ENCODE results near the gene TIMM10.

TIMM10 gene

GRCh38 chr11:57566005-57566904, 35.7 kb upstream of the TIMM10 start:
- no peaks in the 10 kb centered on the region for H3K9me3 ChIP-seq (ENCODE audit: control insufficient read depth, insufficient read depth, low read length)
- no peak overlapping the region for H3K27ac ChIP-seq (ENCODE audit: low read depth, low read length)
- no peaks in the 10 kb centered on the region for H4K20me1 ChIP-seq (ENCODE audit: control insufficient read depth, insufficient read depth, low read depth, low read length)
- peaks cover 5% of the 10 kb centered on the region for H3K27me3 ChIP-seq (ENCODE audit: control insufficient read depth, low read length)
- H3K36me3 ChIP-seq (ENCODE audit: control insufficient read depth, low read length), result no peaks in the 10 kb centered on the region
- H3K79me2 ChIP-seq (ENCODE audit: control insufficient read depth, low read length), result no peaks in the 10 kb centered on the region
- no peaks in the 10 kb centered on the region for H3K9me2 ChIP-seq (replicated peaks; ENCODE audit: control insufficient read depth, low read length)
- peak overlapping the region; percentile 25 for H3K4me2 ChIP-seq (ENCODE audit: low read length)
- H3K4me1 ChIP-seq (ENCODE audit: control insufficient read depth, low read length), result peaks cover 16% of the 10 kb centered on the region
- no peaks in the 10 kb centered on the region for H3F3A ChIP-seq (ENCODE audit: control insufficient read depth, insufficient read depth)
- TF ChIP-seq EZH2phosphoT487 (IDR thresholded peaks at IDR 0.05; ENCODE audit: borderline replicate concordance, low read length), result no peak
- TF ChIP-seq CTCF (IDR thresholded peaks at IDR 0.05; ENCODE audit: low read depth, low read length, poor library complexity, severe bottlenecking), result no peak
- 0 out of 2 replicates have a peak overlapping the region, but pooled peaks have one; percentile 9 for H3K4me3 ChIP-seq (ENCODE audit: low read length)

GRCh38 chr11:57562596-57562995, 32.0 kb upstream of the TIMM10 start:
- Histone ChIP-seq H3K4me1 (ENCODE audit: control insufficient read depth, low read length) (peaks cover 12% of the 10 kb centered on the region), H3K27me3 (ENCODE audit: control insufficient read depth, low read length) (peaks cover 5% of the 10 kb centered on the region), H3K4me2 (ENCODE audit: low read length) (no peak overlapping the region), H3K79me2 (ENCODE audit: control insufficient read depth, low read length) (no peaks in the 10 kb centered on the region), H3K9me2 (replicated peaks; ENCODE audit: control insufficient read depth, low read length) (no peaks in the 10 kb centered on the region), H3K9me3 (ENCODE audit: control insufficient read depth, insufficient read depth, low read length) (no peaks in the 10 kb centered on the region), H4K20me1 (ENCODE audit: control insufficient read depth, insufficient read depth, low read depth, low read length) (no peaks in the 10 kb centered on the region), H3F3A (ENCODE audit: control insufficient read depth, insufficient read depth) (no peaks in the 10 kb centered on the region), H3K36me3 (ENCODE audit: control insufficient read depth, low read length) (no peaks in the 10 kb centered on the region), H3K27ac (ENCODE audit: low read depth, low read length) (no peak overlapping the region), H3K4me3 (ENCODE audit: low read length) (no peak overlapping the region)
- TF ChIP-seq EZH2phosphoT487 (IDR thresholded peaks at IDR 0.05; ENCODE audit: borderline replicate concordance, low read length), result no peak
- no peak for TF ChIP-seq CTCF (IDR thresholded peaks at IDR 0.05; ENCODE audit: low read depth, low read length, poor library complexity, severe bottlenecking)

GRCh38 chr11:57560146-57560545, 29.6 kb upstream of the TIMM10 start:
- Histone ChIP-seq H3K36me3 (ENCODE audit: control insufficient read depth, low read length) (no peaks in the 10 kb centered on the region), H3K27me3 (ENCODE audit: control insufficient read depth, low read length) (no peaks in the 10 kb centered on the region), H3F3A (ENCODE audit: control insufficient read depth, insufficient read depth) (no peaks in the 10 kb centered on the region), H3K79me2 (ENCODE audit: control insufficient read depth, low read length) (no peaks in the 10 kb centered on the region), H3K4me1 (ENCODE audit: control insufficient read depth, low read length) (no peaks in the 10 kb centered on the region), H3K4me3 (ENCODE audit: low read length) (no peak overlapping the region), H3K9me3 (ENCODE audit: control insufficient read depth, insufficient read depth, low read length) (no peaks in the 10 kb centered on the region), H3K4me2 (ENCODE audit: low read length) (no peak overlapping the region), H3K27ac (ENCODE audit: low read depth, low read length) (no peak overlapping the region), H3K9me2 (replicated peaks; ENCODE audit: control insufficient read depth, low read length) (no peaks in the 10 kb centered on the region), H4K20me1 (ENCODE audit: control insufficient read depth, insufficient read depth, low read depth, low read length) (no peaks in the 10 kb centered on the region)
- TF ChIP-seq EZH2phosphoT487 (IDR thresholded peaks at IDR 0.05; ENCODE audit: borderline replicate concordance, low read length), result no peak
- no peak for TF ChIP-seq CTCF (IDR thresholded peaks at IDR 0.05; ENCODE audit: low read depth, low read length, poor library complexity, severe bottlenecking)
